Bronchial epithelial cell (primary cell): ENCODE measurements around the gene UBE2R2. TPM values are rescaled to one million over a fixed set of nuclear protein-coding genes. Genes with fewer than 3 reads are reported as not detected.
A peak's percentile ranks its signal among the peaks of the same experiment; 100 is the strongest.
"Not testable (repeated sequence)": the region's sequence is repeated elsewhere in the genome, so short reads cannot be mapped to it uniquely, and the experiment has no call there.

Source experiments
- DNase-seq: peaks from one replicate; pipeline ENCODE4 v3.0.0-alpha.2; 2010; ENCODE audit warnings: low read depth
- FAIRE-seq: peaks from 2 replicates; lab custom pipeline; 2011; peaks lifted over from hg19 to GRCh38; lab: Jason Lieb, UNC
- H3K27me3 ChIP-seq: 2 replicates; pipeline ENCODE4 v1.5.1; 2011; ENCODE audit warnings: low read length; ENCODE audit not compliant: control insufficient read depth, insufficient read depth
- H3K36me3 ChIP-seq: 2 replicates; pipeline ENCODE4 v1.5.1; 2011; ENCODE audit warnings: low read length; ENCODE audit not compliant: control insufficient read depth, insufficient read depth
- H3K4me3 ChIP-seq: 2 replicates; pipeline ENCODE4 v1.5.1; 2011; ENCODE audit warnings: mild to moderate bottlenecking, low read depth, low read length, control low read depth
- total RNA-seq: library from RNA; depleted of rRNA; stranded (reverse); fragments of >200 nt; gene quantifications from 2 replicates; pipeline ENCODE4 v1.2.1, GENCODE V29; 2014
- TF ChIP-seq, protein P1 (sequence below): IDR thresholded peaks from 2 replicates; pipeline ENCODE4 v1.5.1; 2011; ENCODE audit warnings: mild to moderate bottlenecking, moderate library complexity, low read length, control low read depth, inconsistent platforms; ENCODE audit not compliant: insufficient read depth, severe bottlenecking

UBE2R2 gene, protein sequence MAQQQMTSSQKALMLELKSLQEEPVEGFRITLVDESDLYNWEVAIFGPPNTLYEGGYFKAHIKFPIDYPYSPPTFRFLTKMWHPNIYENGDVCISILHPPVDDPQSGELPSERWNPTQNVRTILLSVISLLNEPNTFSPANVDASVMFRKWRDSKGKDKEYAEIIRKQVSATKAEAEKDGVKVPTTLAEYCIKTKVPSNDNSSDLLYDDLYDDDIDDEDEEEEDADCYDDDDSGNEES
- total RNA-seq, result 14.0 and 17.0 TPM in 2 replicates

- Histone ChIP-seq H3K4me3 (peak within 1 kb of the TSS; percentile 86), H3K36me3 (no peaks in the 10 kb centered on the region), H3K27me3 (no peaks in the 10 kb centered on the region)
- no peak for FAIRE-seq
- TF ChIP-seq, protein P1, sequence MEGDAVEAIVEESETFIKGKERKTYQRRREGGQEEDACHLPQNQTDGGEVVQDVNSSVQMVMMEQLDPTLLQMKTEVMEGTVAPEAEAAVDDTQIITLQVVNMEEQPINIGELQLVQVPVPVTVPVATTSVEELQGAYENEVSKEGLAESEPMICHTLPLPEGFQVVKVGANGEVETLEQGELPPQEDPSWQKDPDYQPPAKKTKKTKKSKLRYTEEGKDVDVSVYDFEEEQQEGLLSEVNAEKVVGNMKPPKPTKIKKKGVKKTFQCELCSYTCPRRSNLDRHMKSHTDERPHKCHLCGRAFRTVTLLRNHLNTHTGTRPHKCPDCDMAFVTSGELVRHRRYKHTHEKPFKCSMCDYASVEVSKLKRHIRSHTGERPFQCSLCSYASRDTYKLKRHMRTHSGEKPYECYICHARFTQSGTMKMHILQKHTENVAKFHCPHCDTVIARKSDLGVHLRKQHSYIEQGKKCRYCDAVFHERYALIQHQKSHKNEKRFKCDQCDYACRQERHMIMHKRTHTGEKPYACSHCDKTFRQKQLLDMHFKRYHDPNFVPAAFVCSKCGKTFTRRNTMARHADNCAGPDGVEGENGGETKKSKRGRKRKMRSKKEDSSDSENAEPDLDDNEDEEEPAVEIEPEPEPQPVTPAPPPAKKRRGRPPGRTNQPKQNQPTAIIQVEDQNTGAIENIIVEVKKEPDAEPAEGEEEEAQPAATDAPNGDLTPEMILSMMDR, result no peak
- DNase-seq, result peak; percentile 71
Measured at GRCh38 chr9:33816327-33817252, at the start of gene UBE2R2. Gene UBE2R2 (plus strand): TSS chr9:33817160. CDS start chr9:33817758, 598 bp downstream.

DNA sequence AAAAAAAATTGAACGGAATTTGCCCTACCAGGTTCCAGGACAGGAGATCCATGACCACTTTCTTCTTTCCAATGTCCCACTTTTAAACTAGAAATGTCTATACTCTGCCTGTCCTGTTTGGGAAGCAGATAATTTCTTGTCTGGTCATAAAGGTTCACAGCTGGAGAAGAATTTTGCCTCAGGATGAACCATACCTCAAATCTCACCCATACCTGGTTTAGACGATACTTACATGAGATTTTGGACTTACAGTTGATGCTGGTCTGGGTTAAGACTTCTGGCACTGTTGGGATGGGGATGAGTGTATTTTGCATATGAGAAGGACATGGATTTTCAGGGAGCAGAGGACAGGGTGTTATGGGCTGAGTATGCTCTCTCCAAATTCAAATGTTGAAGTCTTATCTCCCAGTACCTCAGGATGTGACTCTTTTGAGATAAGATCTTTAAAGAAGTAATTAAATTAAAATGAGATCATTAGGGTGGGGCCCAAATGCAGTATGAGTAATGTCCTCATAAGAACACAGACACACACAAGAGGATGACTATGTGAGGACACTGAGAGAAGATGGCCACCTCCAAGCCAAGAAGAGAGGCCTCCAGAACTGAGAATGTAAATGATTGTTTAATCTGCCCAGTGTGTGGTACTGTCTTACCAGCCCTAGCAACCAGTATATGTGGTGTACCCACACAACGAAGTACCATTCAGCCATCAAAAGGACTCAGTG is 46.6 kb upstream of the UBE2R2 start:
- H3K27me3 ChIP-seq, H3K36me3 ChIP-seq, H3K4me3 ChIP-seq: not testable (repeated sequence)
- DNase-seq, result peak; percentile 76
- FAIRE-seq, result peak; percentile 93

DNA sequence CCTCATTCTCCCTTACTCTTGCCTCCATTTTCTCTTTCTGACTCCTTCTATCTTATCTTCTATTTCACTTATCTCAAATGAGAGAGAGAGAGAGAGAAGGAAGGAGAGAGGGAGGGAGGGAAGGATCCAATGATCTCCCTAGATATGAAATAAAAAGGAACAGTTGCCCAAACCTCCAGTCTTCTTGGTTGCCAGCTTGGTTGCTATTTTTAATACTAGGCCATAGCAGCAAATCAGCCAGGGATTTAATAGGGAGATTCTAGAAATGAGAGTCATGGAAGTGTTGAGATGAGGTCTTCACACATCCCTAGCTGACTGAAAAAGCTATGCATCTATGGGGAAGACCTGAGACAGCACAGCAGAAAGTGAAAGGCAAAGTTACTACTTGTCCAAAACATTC is 43.8 kb upstream of the UBE2R2 start:
- not testable (repeated sequence) for H3K36me3 ChIP-seq, DNase-seq, H3K4me3 ChIP-seq, H3K27me3 ChIP-seq, FAIRE-seq

GRCh38 chr9:33774074-33774659 is 42.8 kb upstream of the UBE2R2 start:
- H3K4me3 ChIP-seq, H3K36me3 ChIP-seq, FAIRE-seq, H3K27me3 ChIP-seq: not testable (repeated sequence)
- DNase-seq, result peak; percentile 45

DNA sequence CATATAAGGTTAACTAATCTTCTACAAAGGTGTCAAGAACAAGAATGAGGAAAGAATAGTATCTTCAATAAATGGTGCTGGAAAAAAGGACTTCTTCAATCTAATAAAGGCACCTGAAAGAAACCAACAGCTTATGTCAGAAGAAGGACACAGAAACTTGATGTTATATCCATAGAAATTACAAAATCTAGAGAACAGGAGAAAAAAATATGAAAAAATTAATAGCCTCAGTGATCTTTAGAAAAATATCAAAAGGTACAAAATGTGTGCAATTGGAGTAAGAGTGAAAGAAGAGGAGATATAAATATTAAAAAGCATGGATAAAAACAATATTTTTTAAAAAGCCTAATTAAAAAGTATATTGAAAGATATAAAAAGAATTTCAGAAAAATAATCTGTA is 40.4 kb upstream of the UBE2R2 start:
- FAIRE-seq (no peak), DNase-seq (no peak)
- Histone ChIP-seq H3K36me3 (no peaks in the 10 kb centered on the region), H3K4me3 (no peak overlapping the region), H3K27me3 (no peaks in the 10 kb centered on the region)
- TF ChIP-seq, protein P1, result no peak

DNA sequence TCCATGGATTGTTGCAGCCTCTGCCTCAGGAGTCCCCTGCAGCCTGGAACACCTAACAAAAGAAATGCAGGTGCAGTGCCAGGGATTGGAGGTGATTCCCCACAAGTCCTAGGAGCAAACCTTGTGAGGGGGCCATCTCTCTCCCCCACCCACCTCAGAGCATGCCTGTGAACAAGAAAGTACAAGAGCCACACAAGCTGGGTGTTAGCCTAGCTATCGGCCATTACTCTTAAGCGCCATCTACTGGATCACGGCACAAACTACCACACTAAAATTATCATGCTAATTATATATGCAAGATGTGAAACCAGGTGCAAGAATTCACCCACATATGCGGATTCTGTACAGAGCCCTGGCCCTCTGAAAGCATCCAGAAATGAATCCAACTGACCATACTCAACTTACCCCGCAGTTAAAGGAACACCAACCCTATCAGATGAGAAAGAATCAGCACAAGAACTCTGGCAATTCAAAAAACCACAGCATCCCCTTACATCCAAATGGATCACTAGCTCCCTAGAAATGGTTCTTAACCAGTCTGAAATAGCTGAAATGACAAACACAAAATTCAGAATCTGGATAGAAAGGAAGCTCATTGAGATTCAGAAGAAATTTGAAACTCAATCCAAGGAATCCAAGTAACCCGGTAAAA is 38.1 kb upstream of the UBE2R2 start:
- Histone ChIP-seq H3K36me3 (no peaks in the 10 kb centered on the region), H3K4me3 (no peak overlapping the region), H3K27me3 (no peaks in the 10 kb centered on the region)
- DNase-seq, result peak; percentile 70
- TF ChIP-seq, protein P1, result peak; percentile 80
- FAIRE-seq, result no peak
